Measurements from ENCODE around the gene SPATA20. TPM values are rescaled to one million over a fixed set of nuclear protein-coding genes. Genes with fewer than 3 reads are reported as not detected.

The SPATA20 gene
- total and polyA plus RNA-seq, 2 of the 8 experiments (the other 6 are each of a cell fraction or from before 2014, with no cell fraction given), result 16.2 to 17.5 TPM

- H3K18ac ChIP-seq (ENCODE audit: extremely low read depth, low read length), result peak overlapping the region; percentile 96
- POLR2A ChIA-PET (ENCODE audit: partially characterized antibody), result interaction anchor here (0.7 to 2.6 kb wide), 11 partner anchors 8 to 180 kb away, joined by 3 to 7 read pairs (median 3); partner anchors contain the start of gene CACNA1G
- H3K4me1 ChIP-seq (replicated peaks in 1 of 4; ENCODE audit: control insufficient read depth in 3 of 4, insufficient read depth in 4 of 4, low read length in 3 of 4), result peaks cover 2 to 19% (median 10%) of the 10 kb centered on the region in 4 experiments
- H2BK20ac ChIP-seq (ENCODE audit: low read length), result no peak overlapping the region
- peak overlapping the region; percentile 27; the same call in 1 of the 2 replicates for H2BK12ac ChIP-seq (ENCODE audit: low read depth, low read length)
- H2BK5ac ChIP-seq (ENCODE audit: low read depth, low read length), result peak overlapping the region; percentile 83; the same call in 1 of the 2 replicates
- H4K20me1 ChIP-seq (replicated peaks in 1 of 2; ENCODE audit: control insufficient read depth in 1 of 2, insufficient read depth in 2 of 2, low read length in 2 of 2), result peaks cover 0 to 1% of the 10 kb centered on the region in 2 experiments
- CTCF ChIA-PET (ENCODE audit: partially characterized antibody), result interaction anchor here (0.7 to 6.0 kb wide), 19 partner anchors 8 to 180 kb away, joined by 3 to 42 read pairs (median 5); partner anchors contain the start of genes EPN3 and LRRC59
- H3K23ac ChIP-seq (ENCODE audit: insufficient read length), result no peak overlapping the region
- no peak overlapping the region for H3K56ac ChIP-seq (replicated peaks; ENCODE audit: insufficient read length, low read depth, low read length)
- peak overlapping the region; percentile 33 for H4K5ac ChIP-seq (ENCODE audit: insufficient read length, low read depth, low read length)
- H3K79me2 ChIP-seq (ENCODE audit: control insufficient read depth in 1 of 2, insufficient read depth in 2 of 2, low read length in 2 of 2), result no peaks in the 10 kb centered on the region
- peak overlapping the region; percentile 90 for H4K91ac ChIP-seq (replicated peaks; ENCODE audit: insufficient read length, low read length)
- H2BK120ac ChIP-seq (replicated peaks; ENCODE audit: low read depth, low read length), result no peak overlapping the region
- no peaks in the 10 kb centered on the region; the same call in 1 of the 2 replicates for H3K79me1 ChIP-seq (ENCODE audit: low read depth, low read length)
- FAIRE-seq (no peak), DNase-seq (ENCODE audit: low read depth in 1 of 2, low spot score in 2 of 2) (peak in 1 of 2 experiments; percentile 92)
- H2BK15ac ChIP-seq (ENCODE audit: low read length), result no peak overlapping the region
- H2AFZ ChIP-seq (ENCODE audit: low read length), result peak overlapping the region; percentile 86
- peaks cover 5% of the 10 kb centered on the region; the same call in 1 of the 2 replicates for H3K23me2 ChIP-seq (ENCODE audit: low read depth, low read length)
- H3K9ac ChIP-seq (replicated peaks in 1 of 4; ENCODE audit: extremely low read depth in 1 of 4, low read depth in 3 of 4, low read length in 3 of 4), result peak overlapping the region; percentile 38 to 65 (median 48); a peak in 6 of 7 replicates
- H3K36me3 ChIP-seq (ENCODE audit: control insufficient read depth in 2 of 4, insufficient read depth in 4 of 4, low read length in 3 of 4), result no peaks in the 10 kb centered on the region
- no peak overlapping the region for H3K14ac ChIP-seq (ENCODE audit: insufficient read length)
- peak overlapping the region; percentile 80 to 88 for H3K4me2 ChIP-seq (ENCODE audit: insufficient read depth in 1 of 2, low read depth in 2 of 2, low read length in 2 of 2)
- H3K27ac ChIP-seq (ENCODE audit: low read depth, low read length), result no peak overlapping the region
- peak overlapping the region; percentile 54; the same call in 1 of the 2 replicates for H4K8ac ChIP-seq (ENCODE audit: extremely low read depth, insufficient read depth, low read length)
- peak overlapping the region; percentile 47 to 76 (median 73) for H3K4me3 ChIP-seq (ENCODE audit: extremely low read depth in 1 of 4, insufficient read depth in 2 of 4, low read depth in 3 of 4, low read length in 4 of 4)
- 5% methylated on average over 58 of the region's 82 CpGs; no CpG with 5 or more reads in 1 of the 2 experiments for WGBS, 2 experiments (ENCODE audit: extremely low coverage in 1 of 2, insufficient coverage in 1 of 2, insufficient read length in 1 of 2, insufficient replicate concordance in 2 of 2, low coverage in 1 of 2, low lambda C conversion rate in 2 of 2, missing lambda C conversion rate in 1 of 2)
- H3K27me3 ChIP-seq (replicated peaks in 1 of 4; ENCODE audit: control insufficient read depth in 3 of 4, extremely low read depth in 1 of 4, insufficient read depth in 3 of 4, low read length in 3 of 4), result peaks cover 0 to 6% (median 5%) of the 10 kb centered on the region in 4 experiments; a peak in 4 of 7 replicates
- H3K9me3 ChIP-seq (ENCODE audit: insufficient read depth in 2 of 2, low read depth in 1 of 2, low read length in 1 of 2), result no peaks in the 10 kb centered on the region
- H2AK5ac ChIP-seq (ENCODE audit: low read depth, low read length), result no peak overlapping the region
- H3K4ac ChIP-seq (replicated peaks; ENCODE audit: insufficient read length, low read depth, low read length), result peak overlapping the region; percentile 17
- peak; percentile 52 for TF ChIP-seq ASH2L (IDR thresholded peaks at IDR 0.05; ENCODE audit: low read length)
- no peak for TF ChIP-seq SIRT6 (IDR thresholded peaks at IDR 0.05; ENCODE audit: low read length)
- TF ChIP-seq EP300 (IDR thresholded peaks at IDR 0.05; ENCODE audit: borderline replicate concordance in 1 of 2, low read depth in 2 of 2, low read length in 2 of 2), result no peak; a peak in 1 of 3 replicates
- peak; percentile 8; the same call in 1 of the 2 replicates for TF ChIP-seq SUZ12 (IDR thresholded peaks at IDR 0.05; ENCODE audit: low read length)
- TF ChIP-seq ATF3 (IDR thresholded peaks at IDR 0.05; ENCODE audit: insufficient read depth, low read depth, low read length), result no peak
- peak; percentile 56; the same call in 1 of the 2 replicates for TF ChIP-seq E2F6 (IDR thresholded peaks at IDR 0.05)
- TF ChIP-seq EGR1 (IDR thresholded peaks at IDR 0.05; ENCODE audit: borderline replicate concordance, low read depth, low read length), result peak; percentile 97
- TF ChIP-seq SIN3A (conservative IDR thresholded peaks at IDR 0.05 in 1 of 2, IDR thresholded peaks at IDR 0.05 in 1 of 2; ENCODE audit: low read depth in 1 of 2, low read length in 2 of 2), result peak in 1 of 2 experiments; percentile 44; a peak in 1 of 4 replicates
These were observed 5.0 kb upstream of the SPATA20 start for GRCh38 chr17:50541716-50542688.
